ENCODE results near the gene SYT15. TPM values are rescaled to one million over a fixed set of nuclear protein-coding genes. Genes with fewer than 3 reads are reported as not detected.
"Not testable (repeated sequence)": the region's sequence is repeated elsewhere in the genome, so short reads cannot be mapped to it uniquely, and the experiment has no call there.

Gene SYT15
- total RNA-seq, 1 donor from 2014 or later: 45.4 TPM

DNA sequence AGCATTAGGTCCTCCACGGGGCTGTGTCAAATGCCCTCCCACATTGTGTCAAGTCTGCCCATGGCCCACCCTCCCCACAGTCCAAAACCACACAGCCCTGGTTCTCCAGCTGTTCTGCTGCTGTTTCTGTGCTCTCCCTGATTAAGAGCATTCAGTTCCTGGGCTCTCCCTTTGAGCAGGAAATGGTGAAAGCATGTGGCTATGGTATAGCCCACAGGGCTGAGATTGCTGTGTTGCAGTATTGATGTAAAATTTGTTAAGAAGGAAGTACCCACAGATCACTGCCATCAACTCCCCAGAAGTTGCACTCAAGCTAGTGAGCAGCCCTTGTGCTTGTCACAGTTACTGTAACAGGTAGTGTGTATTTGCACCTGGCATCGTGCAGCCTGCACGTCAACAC, 9.3 kb downstream of the SYT15 start:
- intact Hi-C loops (cut with DNase I): not testable (repeated sequence)

DNA sequence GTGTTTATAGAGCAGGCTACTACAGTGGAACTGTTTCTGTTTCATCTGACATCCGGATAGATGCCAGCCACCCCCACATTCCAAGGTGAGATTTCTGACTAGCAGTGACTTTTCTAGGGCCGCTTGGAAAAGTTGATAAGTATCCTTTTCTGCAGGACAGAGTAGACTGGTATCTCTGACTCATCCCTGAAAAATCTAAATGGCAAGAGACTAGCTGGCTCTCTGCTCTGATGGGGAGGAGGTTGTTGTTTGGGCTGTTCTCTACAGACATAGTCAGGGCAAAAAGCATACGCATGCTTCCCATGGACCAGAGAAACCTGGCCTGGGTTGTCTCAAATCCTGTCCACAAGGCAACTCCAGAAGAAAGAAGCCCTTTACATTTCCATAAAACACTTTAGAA, 10.7 kb downstream of the SYT15 start:
- peak; percentile 50 for ATAC-seq
- H3K9me3 ChIP-seq; H3K27ac ChIP-seq; H3K4me3 ChIP-seq; H3K27me3 ChIP-seq; intact Hi-C loops (cut with DNase I); DNase-seq; H3K4me1 ChIP-seq; H3K36me3 ChIP-seq: not testable (repeated sequence)

More for the DNA sequence above, 9.3 kb downstream of the SYT15 start:
- peak; percentile 33 for ATAC-seq
- not testable (repeated sequence) for H3K27ac ChIP-seq, H3K36me3 ChIP-seq, H3K4me3 ChIP-seq, H3K27me3 ChIP-seq, H3K9me3 ChIP-seq, DNase-seq, H3K4me1 ChIP-seq

DNA sequence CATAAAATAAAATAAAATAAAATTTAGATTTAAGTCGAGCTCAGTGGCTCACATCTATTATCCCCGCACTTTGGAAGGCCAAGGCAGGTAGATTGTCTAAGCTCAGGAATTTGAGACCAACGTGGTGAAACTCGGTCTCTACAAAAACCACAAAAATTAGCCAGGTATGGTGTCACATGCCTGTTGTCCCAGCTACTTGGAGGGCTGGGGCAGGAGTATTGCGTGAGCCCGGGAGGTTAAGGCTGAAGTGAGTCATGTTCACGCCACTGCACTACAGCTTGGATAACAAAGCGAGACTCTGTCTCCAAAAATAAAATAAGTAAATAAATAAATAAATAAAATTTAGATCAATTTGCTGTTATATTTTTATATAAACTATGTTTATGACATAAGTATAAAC, 12.1 kb downstream of the SYT15 start:
- DNase-seq; H3K4me1 ChIP-seq; H3K27me3 ChIP-seq; H3K4me3 ChIP-seq; H3K36me3 ChIP-seq; intact Hi-C loops (cut with DNase I); H3K9me3 ChIP-seq; H3K27ac ChIP-seq: not testable (repeated sequence)
- ATAC-seq: peak; percentile 57

DNA sequence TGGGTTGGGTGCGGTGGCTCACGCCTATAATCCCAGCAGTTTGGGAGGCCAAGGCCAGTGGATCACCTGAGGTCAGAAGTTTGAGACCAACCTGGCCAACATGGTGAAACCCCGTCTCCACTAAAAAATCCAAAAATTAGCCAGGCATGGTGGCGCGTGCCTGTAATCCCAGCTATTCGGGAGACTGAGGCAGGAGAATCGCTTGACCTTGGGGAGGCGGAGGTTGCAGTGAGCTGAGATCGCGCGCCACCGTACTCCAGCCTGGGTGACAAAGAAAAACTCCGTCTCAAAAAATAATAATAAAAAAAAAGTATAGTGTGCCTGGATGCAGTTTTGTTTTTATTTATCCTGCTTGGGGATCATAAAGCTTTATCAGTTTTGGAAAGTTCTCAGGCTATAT, 14.4 kb downstream of the SYT15 start:
- ATAC-seq; H3K27ac ChIP-seq; H3K9me3 ChIP-seq; DNase-seq; intact Hi-C loops (cut with DNase I); H3K27me3 ChIP-seq; H3K4me1 ChIP-seq; H3K4me3 ChIP-seq; H3K36me3 ChIP-seq: not testable (repeated sequence)

DNA sequence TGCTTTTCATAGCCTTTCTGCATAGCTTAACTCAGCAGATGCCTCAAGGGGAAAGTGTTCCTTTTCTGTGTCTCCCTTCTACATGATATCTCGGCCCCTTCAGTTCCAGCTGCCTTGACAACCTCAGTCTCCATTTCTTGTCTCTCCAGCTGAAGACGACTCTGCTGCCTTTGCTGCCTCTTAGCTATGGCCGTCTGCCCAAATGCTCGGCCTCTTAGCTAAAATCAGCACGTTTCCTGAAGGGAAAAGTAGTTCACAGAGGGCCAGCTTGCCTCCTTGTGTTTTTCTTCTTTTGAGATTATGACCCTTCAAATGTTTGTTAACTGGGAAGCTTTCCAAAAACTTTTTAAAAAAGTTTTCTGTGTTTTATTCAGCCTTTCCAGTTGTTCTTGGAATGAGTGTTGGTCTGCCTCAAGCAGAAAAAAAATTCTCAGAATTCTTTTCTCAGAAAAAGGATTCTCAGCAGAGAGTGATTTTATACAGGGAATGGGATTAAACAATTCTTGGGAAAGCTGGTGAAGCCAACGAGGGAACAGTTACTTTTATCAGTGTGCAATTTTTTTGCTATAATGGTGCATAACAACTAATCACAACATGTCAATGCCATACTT, 15.6 kb downstream of the SYT15 start:
- intact Hi-C loops (cut with DNase I); H3K4me1 ChIP-seq; H3K4me3 ChIP-seq; DNase-seq; H3K36me3 ChIP-seq; H3K27me3 ChIP-seq; H3K9me3 ChIP-seq; H3K27ac ChIP-seq: not testable (repeated sequence)
- peak; percentile 44 for ATAC-seq

DNA sequence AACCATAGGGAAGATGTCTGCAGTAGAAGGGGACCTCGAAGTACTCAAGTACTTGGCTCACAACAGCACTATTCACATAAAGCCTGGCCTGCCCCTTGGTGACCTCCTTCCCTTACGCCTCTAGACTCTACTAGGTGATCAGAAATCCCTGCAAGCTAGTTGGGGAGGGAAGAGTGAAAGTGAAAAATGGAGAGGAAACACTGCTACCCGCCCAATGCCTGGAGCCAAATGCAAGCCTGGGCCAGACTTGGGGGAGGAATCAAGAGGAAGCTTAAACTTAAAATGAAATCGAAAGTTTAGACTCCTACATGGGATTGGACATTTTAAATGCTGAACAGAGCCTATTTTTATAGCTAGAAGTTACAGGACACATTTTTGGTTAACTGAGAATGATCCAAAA, 17.6 kb downstream of the SYT15 start:
- peak overlapping the region; percentile 34 for H3K4me3 ChIP-seq
- intact Hi-C loops (cut with DNase I); H3K27ac ChIP-seq; H3K4me1 ChIP-seq; H3K9me3 ChIP-seq; H3K36me3 ChIP-seq; H3K27me3 ChIP-seq: not testable (repeated sequence)
- DNase-seq: peak; percentile 55
- ATAC-seq: peak; percentile 44

DNA sequence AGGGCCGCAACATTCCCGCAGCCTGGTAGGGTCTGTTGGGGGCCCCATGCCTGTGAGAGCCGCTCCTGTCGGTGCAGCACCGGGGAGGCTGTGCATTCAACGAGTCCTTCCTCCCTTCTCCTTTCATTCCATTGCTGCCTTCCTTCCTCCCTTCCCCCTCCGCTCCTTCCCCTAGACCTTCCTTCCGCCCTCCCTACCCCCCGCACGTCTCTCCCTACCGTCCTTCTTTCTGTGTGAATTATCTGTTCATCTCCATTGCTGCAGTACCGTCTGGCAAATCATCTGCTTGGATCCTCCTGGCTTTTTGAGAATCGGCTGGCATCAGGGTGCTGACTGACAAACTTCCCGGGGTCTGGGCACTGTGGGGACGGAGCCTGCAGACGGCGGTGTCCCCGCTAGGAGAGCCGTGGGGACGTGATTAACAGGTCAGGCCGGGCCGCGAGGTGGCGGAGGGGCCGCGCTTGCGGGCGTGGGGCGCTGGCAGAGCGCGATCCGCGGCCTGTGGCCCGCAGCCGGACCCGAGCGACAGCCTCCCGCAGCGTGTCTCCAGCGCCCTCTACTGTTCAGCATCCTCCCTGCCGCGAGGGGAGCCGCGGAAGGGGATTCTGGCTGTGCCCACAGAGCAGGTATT, 18.8 kb downstream of the SYT15 start:
- peak; percentile 97 for ATAC-seq
- peak; percentile 81 for DNase-seq
- intact Hi-C loops (cut with DNase I); H3K36me3 ChIP-seq; H3K9me3 ChIP-seq; H3K4me1 ChIP-seq; H3K27me3 ChIP-seq: not testable (repeated sequence)
- peak overlapping the region; percentile 47 for H3K4me3 ChIP-seq
- TF ChIP-seq, protein P1, sequence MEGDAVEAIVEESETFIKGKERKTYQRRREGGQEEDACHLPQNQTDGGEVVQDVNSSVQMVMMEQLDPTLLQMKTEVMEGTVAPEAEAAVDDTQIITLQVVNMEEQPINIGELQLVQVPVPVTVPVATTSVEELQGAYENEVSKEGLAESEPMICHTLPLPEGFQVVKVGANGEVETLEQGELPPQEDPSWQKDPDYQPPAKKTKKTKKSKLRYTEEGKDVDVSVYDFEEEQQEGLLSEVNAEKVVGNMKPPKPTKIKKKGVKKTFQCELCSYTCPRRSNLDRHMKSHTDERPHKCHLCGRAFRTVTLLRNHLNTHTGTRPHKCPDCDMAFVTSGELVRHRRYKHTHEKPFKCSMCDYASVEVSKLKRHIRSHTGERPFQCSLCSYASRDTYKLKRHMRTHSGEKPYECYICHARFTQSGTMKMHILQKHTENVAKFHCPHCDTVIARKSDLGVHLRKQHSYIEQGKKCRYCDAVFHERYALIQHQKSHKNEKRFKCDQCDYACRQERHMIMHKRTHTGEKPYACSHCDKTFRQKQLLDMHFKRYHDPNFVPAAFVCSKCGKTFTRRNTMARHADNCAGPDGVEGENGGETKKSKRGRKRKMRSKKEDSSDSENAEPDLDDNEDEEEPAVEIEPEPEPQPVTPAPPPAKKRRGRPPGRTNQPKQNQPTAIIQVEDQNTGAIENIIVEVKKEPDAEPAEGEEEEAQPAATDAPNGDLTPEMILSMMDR (IDR thresholded peaks at IDR 0.05): peak; percentile 29
- H3K27ac ChIP-seq: peak overlapping the region; percentile 58

DNA sequence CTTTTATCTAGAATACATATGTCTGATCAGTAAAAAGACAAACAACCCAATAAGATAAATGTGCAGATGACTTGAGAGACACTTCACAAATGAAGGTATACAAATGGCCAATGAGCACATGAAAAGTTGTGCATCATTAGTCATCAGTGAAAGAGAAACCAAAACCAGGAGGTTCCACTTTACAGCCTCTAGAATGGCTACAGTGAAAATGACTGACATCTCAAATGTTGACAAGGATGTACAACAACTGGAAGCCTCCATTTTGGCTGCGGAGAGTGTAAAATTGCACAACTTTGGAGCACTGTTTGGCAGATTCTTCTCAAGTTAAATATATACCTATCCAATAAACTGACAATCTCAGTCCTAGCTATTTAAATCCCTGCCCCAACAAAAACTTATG, 21.6 kb downstream of the SYT15 start:
- H3K27me3 ChIP-seq; intact Hi-C loops (cut with DNase I); DNase-seq; H3K4me1 ChIP-seq; H3K9me3 ChIP-seq; H3K36me3 ChIP-seq; H3K27ac ChIP-seq; H3K4me3 ChIP-seq: not testable (repeated sequence)
- ATAC-seq: peak; percentile 2

DNA sequence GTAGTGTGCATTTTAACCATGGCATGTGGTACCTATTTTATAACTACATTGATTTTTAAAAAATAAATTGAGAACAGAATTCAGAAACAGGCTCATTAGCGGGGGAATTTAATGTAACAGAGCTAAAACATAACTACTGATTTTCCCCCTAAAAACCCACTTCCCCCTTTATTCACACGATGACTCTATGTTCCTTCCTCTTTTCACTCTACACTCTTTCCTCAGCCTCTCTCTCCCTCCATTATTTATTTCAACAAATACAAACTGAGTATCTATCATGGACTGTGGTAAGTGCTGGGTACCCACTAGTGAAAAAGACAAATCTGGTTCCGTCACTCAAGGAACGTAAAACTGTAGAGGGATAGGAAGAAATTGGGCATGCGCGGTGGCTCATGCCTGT, 36.6 kb downstream of the SYT15 start:
- H3K27ac ChIP-seq; intact Hi-C loops (cut with DNase I); H3K36me3 ChIP-seq; H3K9me3 ChIP-seq; H3K4me1 ChIP-seq; H3K4me3 ChIP-seq; DNase-seq; H3K27me3 ChIP-seq: not testable (repeated sequence)
- peak; percentile 69 for ATAC-seq

DNA sequence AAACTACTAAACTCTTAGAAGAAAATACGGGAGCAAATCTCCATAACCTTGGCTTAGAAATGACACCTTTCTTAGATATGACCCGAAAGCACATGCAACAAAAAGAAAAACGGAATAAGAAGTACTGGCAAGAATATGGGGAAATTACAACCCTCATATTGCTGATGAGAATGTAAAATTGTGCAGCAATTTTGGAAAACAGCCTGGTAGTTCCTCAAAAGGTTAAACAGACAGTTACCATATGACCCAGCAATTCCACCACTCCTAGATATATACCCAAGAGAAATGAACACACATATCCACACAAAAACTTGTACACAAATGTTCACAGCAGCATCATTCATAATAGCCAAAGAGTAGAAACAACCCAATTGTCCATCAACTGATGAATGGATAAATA, 37.3 kb downstream of the SYT15 start:
- H3K4me3 ChIP-seq; H3K27me3 ChIP-seq; H3K4me1 ChIP-seq; H3K36me3 ChIP-seq; H3K9me3 ChIP-seq; intact Hi-C loops (cut with DNase I); DNase-seq; H3K27ac ChIP-seq: not testable (repeated sequence)
- peak; percentile 67 for ATAC-seq

DNA sequence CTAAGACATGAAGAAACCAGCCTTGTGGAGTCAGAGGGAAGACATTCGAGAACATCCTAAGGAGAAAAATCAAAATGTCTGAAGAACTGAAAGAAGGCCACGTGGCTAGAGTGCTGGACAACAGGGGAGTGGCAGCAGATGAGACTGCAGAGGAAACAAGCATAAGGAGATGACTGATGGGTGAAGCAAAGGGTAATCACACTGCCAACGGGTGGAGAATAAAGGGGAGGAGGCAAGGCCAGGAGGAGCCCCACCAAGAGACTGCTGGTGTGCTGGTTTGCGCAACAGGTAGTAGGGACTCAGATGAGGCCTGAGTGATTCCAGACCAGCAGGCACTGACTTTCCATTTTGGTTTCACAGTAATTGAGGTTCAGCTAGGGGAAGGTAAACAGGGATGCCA, 38.2 kb downstream of the SYT15 start:
- H3K27me3 ChIP-seq; H3K27ac ChIP-seq; DNase-seq; H3K9me3 ChIP-seq; H3K4me3 ChIP-seq; H3K4me1 ChIP-seq; H3K36me3 ChIP-seq; intact Hi-C loops (cut with DNase I): not testable (repeated sequence)
- peak; percentile 55 for ATAC-seq

DNA sequence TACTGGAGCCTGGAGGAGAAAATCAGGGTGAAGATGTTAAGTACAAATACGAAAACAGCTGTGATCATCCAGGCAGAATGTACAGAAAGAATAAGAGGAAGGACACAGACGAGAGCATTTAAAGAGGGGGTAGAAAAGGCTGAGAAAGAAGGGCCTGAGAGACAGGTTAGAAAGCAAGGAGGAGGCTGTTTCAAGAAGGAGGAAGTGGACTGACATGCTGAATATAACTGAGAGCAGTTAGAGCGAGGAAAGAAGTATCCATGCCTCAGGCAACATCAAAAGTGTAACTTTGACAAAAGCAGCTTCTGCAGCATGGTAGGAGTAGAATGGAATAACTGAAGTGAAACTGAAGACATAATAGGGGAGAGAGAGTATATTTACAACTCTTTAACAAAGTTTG, 39.0 kb downstream of the SYT15 start:
- DNase-seq; H3K27me3 ChIP-seq; H3K4me3 ChIP-seq; ATAC-seq; H3K9me3 ChIP-seq; H3K4me1 ChIP-seq; H3K27ac ChIP-seq; intact Hi-C loops (cut with DNase I); H3K36me3 ChIP-seq: not testable (repeated sequence)

DNA sequence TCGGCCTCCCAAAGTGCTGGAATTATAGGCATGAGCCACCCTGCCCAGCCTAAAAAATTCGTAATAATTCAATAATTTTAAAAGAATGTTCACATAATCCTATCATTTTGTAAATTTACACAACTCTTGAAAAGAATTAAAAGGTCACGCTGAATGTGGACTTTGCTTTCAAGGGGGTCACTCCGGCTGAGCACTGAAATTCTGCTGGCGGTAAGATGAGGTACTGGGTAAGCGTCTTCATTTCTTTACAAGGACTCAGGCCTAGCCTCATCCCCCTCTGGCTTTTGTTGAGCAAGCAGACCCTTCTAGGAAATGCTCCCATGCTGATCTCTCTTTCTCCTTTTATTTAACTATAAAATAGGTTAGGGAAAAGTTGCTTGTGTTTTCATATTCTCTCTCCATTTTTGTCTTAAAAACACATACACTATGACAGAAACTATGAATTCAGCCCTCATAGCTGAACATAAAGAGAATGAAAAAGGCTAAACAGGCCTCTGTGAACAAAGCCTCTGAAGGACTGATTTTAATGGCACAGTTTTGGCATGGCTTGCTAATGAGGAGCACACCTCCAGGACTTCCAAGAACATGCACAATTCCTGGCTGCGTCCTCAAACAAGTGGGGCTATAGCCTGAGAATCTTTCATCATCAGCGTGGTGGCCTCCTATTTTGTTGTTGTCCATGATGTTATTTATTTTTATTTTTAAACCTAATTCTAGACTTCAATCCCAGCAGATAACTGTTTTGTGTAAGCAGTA, 45.1 kb downstream of the SYT15 start:
- intact Hi-C loops (cut with DNase I); DNase-seq; H3K36me3 ChIP-seq; H3K4me3 ChIP-seq; H3K9me3 ChIP-seq; H3K27ac ChIP-seq; H3K27me3 ChIP-seq; H3K4me1 ChIP-seq; ATAC-seq: not testable (repeated sequence)

Data from upper lobe of right lung (tissue), 1 donor.